Measurements from ENCODE around the gene MAPT. TPM values are rescaled to one million over a fixed set of nuclear protein-coding genes. Genes with fewer than 3 reads are reported as not detected.
"Not testable (repeated sequence)": the region's sequence is repeated elsewhere in the genome, so short reads cannot be mapped to it uniquely, and the experiment has no call there.

MAPT gene
- total RNA-seq, 2 experiments from 2014 or later, result 0.69 to 0.74 TPM

- no peak overlapping the region for H3K4me3 Mint-ChIP-seq
- H3K9me3 Mint-ChIP-seq, result no peaks in the 10 kb centered on the region
- ATAC-seq (ENCODE audit: low read depth) (no peak), DNase-seq (no peak)
- no peaks in the 10 kb centered on the region for H3K36me3 Mint-ChIP-seq
- POLR2A ChIA-PET, result no interaction called here
- H3K4me1 Mint-ChIP-seq, result no peaks in the 10 kb centered on the region
- peaks cover 28% of the 10 kb centered on the region for H3K27me3 Mint-ChIP-seq
- H3K27ac Mint-ChIP-seq, result no peak overlapping the region
Observed at GRCh38 chr17:45934044-45934979, 40.0 kb downstream of the MAPT start.

- no peak for DNase-seq
- no peak overlapping the region for H3K4me3 Mint-ChIP-seq
- no peak overlapping the region for H3K27ac Mint-ChIP-seq
- ATAC-seq (ENCODE audit: low read depth), result no peak
- H3K27me3 Mint-ChIP-seq, result peaks cover 33% of the 10 kb centered on the region
- H3K4me1 Mint-ChIP-seq, result no peaks in the 10 kb centered on the region
- POLR2A ChIA-PET, result no interaction called here
- no peaks in the 10 kb centered on the region for H3K9me3 Mint-ChIP-seq
- no peaks in the 10 kb centered on the region for H3K36me3 Mint-ChIP-seq
Observed at GRCh38 chr17:45935197-45935709, 40.9 kb downstream of the MAPT start.

- POLR2A ChIA-PET, result no interaction called here
Observed at GRCh38 chr17:45935710-45936509, 41.6 kb downstream of the MAPT start.

GRCh38 chr17:45936610-45937009, 42.3 kb downstream of the MAPT start:
- Mint-ChIP-seq H3K4me1 (no peaks in the 10 kb centered on the region), H3K4me3 (no peak overlapping the region), H3K27me3 (peaks cover 39% of the 10 kb centered on the region), H3K27ac (no peak overlapping the region), H3K36me3 (no peaks in the 10 kb centered on the region), H3K9me3 (no peaks in the 10 kb centered on the region)
- POLR2A ChIA-PET, result no interaction called here
- DNase-seq, result no peak
- ATAC-seq (ENCODE audit: low read depth), result no peak

More at GRCh38 chr17:45935710-45936509, 41.6 kb downstream of the MAPT start:
- Mint-ChIP-seq H3K9me3 (no peaks in the 10 kb centered on the region), H3K27ac (no peak overlapping the region), H3K36me3 (no peaks in the 10 kb centered on the region), H3K4me1 (no peaks in the 10 kb centered on the region), H3K4me3 (no peak overlapping the region), H3K27me3 (peaks cover 35% of the 10 kb centered on the region)
- DNase-seq (no peak), ATAC-seq (ENCODE audit: low read depth) (no peak)

- not testable (repeated sequence) for H3K4me1 Mint-ChIP-seq; DNase-seq; H3K36me3 Mint-ChIP-seq; H3K9me3 Mint-ChIP-seq; ATAC-seq (ENCODE audit: low read depth); H3K4me3 Mint-ChIP-seq; H3K27ac Mint-ChIP-seq
- H3K27me3 Mint-ChIP-seq, result peaks cover 42% of the 10 kb centered on the region
- POLR2A ChIA-PET, result interaction anchor here (0.7 kb wide), 1 partner anchor 24 kb away, joined by 3 read pairs; no protein-coding TSS in a partner anchor
Observed at GRCh38 chr17:45937186-45937585, 42.8 kb downstream of the MAPT start.

GRCh38 chr17:45939395-45939794, 45.0 kb downstream of the MAPT start:
- Mint-ChIP-seq H3K36me3 (no peaks in the 10 kb centered on the region), H3K4me1 (peaks cover 8% of the 10 kb centered on the region), H3K4me3 (no peak overlapping the region), H3K9me3 (no peaks in the 10 kb centered on the region), H3K27me3 (peaks cover 49% of the 10 kb centered on the region), H3K27ac (no peak overlapping the region)
- POLR2A ChIA-PET, result no interaction called here
- ATAC-seq (ENCODE audit: low read depth) (no peak), DNase-seq (no peak)

GRCh38 chr17:45940293-45940692, 45.9 kb downstream of the MAPT start:
- no peaks in the 10 kb centered on the region for H3K36me3 Mint-ChIP-seq
- H3K9me3 Mint-ChIP-seq, result no peaks in the 10 kb centered on the region
- no peak overlapping the region for H3K4me3 Mint-ChIP-seq
- no peak overlapping the region for H3K27ac Mint-ChIP-seq
- H3K27me3 Mint-ChIP-seq, result peaks cover 50% of the 10 kb centered on the region
- DNase-seq, result no peak
- ATAC-seq (ENCODE audit: low read depth), result no peak
- POLR2A ChIA-PET, result interaction anchor here (0.6 kb wide), 1 partner anchor 854 kb away, joined by 5 read pairs; no protein-coding TSS in a partner anchor
- peaks cover 8% of the 10 kb centered on the region for H3K4me1 Mint-ChIP-seq

- DNase-seq (no peak), ATAC-seq (ENCODE audit: low read depth) (no peak)
- Mint-ChIP-seq H3K27me3 (peaks cover 52% of the 10 kb centered on the region), H3K36me3 (no peaks in the 10 kb centered on the region), H3K27ac (no peak overlapping the region), H3K4me1 (peaks cover 8% of the 10 kb centered on the region), H3K9me3 (no peaks in the 10 kb centered on the region), H3K4me3 (no peak overlapping the region)
- POLR2A ChIA-PET, result no interaction called here
Observed at GRCh38 chr17:45940826-45941225, 46.5 kb downstream of the MAPT start.

GRCh38 chr17:45941395-45941794, 47.0 kb downstream of the MAPT start:
- DNase-seq, result no peak
- Mint-ChIP-seq H3K4me3 (no peak overlapping the region), H3K4me1 (peaks cover 8% of the 10 kb centered on the region), H3K27ac (no peak overlapping the region), H3K9me3 (no peaks in the 10 kb centered on the region), H3K36me3 (no peaks in the 10 kb centered on the region), H3K27me3 (peaks cover 50% of the 10 kb centered on the region)
- ATAC-seq (ENCODE audit: low read depth), result no peak
- POLR2A ChIA-PET, result no interaction called here

GRCh38 chr17:45942284-45942683, 47.9 kb downstream of the MAPT start:
- Mint-ChIP-seq H3K27ac (no peak overlapping the region), H3K4me1 (peaks cover 8% of the 10 kb centered on the region), H3K27me3 (peaks cover 46% of the 10 kb centered on the region), H3K36me3 (no peaks in the 10 kb centered on the region), H3K4me3 (no peak overlapping the region), H3K9me3 (no peaks in the 10 kb centered on the region)
- POLR2A ChIA-PET, result no interaction called here
- no peak for DNase-seq
- ATAC-seq (ENCODE audit: low read depth), result no peak

GRCh38 chr17:45946841-45947256, 52.5 kb downstream of the MAPT start:
- no peak overlapping the region for H3K4me3 Mint-ChIP-seq
- H3K9me3 Mint-ChIP-seq, result no peaks in the 10 kb centered on the region
- H3K27ac Mint-ChIP-seq, result no peak overlapping the region
- no peak for ATAC-seq (ENCODE audit: low read depth)
- POLR2A ChIA-PET, result no interaction called here
- no peak for DNase-seq
- peaks cover 43% of the 10 kb centered on the region for H3K27me3 Mint-ChIP-seq
- peaks cover 16% of the 10 kb centered on the region for H3K4me1 Mint-ChIP-seq
- H3K36me3 Mint-ChIP-seq, result no peaks in the 10 kb centered on the region

- peaks cover 13% of the 10 kb centered on the region for H3K4me1 Mint-ChIP-seq
- ATAC-seq (ENCODE audit: low read depth) (no peak), DNase-seq (no peak)
- POLR2A ChIA-PET, result no interaction called here
- no peak overlapping the region for H3K4me3 Mint-ChIP-seq
- no peak overlapping the region for H3K27ac Mint-ChIP-seq
- no peaks in the 10 kb centered on the region for H3K9me3 Mint-ChIP-seq
- no peaks in the 10 kb centered on the region for H3K36me3 Mint-ChIP-seq
- peaks cover 37% of the 10 kb centered on the region for H3K27me3 Mint-ChIP-seq
Observed at GRCh38 chr17:45948498-45948880, 54.1 kb downstream of the MAPT start.

GRCh38 chr17:45948881-45949624, 54.7 kb downstream of the MAPT start:
- peaks cover 8% of the 10 kb centered on the region for H3K4me1 Mint-ChIP-seq

More at GRCh38 chr17:45948881-45949624, 54.7 kb downstream of the MAPT start:
- ATAC-seq (ENCODE audit: low read depth), result peak; percentile 96
- POLR2A ChIA-PET, result no interaction called here
- no peaks in the 10 kb centered on the region for H3K9me3 Mint-ChIP-seq
- DNase-seq, result peak; percentile 76
- no peak overlapping the region for H3K27ac Mint-ChIP-seq
- peak overlapping the region; percentile 72 for H3K4me3 Mint-ChIP-seq
- no peaks in the 10 kb centered on the region for H3K36me3 Mint-ChIP-seq
- H3K27me3 Mint-ChIP-seq, result peaks cover 33% of the 10 kb centered on the region

All from activated naive CD8-positive, alpha-beta T cell treated with anti-CD3 and anti-CD28 coated beads, Interleukin-2, amount 10 ng/mL, durations not matched to agents 7 days and 5 days (primary cell).